Stimulated activated CD8-positive, alpha-beta memory T cell treated with anti-CD3 and anti-CD28 coated beads, Interleukin-4, amount 100 ng/mL, for 24 hours (primary cell): ENCODE results near the gene TUFM.
"Not testable (repeated sequence)": the region's sequence is repeated elsewhere in the genome, so short reads cannot be mapped to it uniquely, and the experiment has no call there.

Experiments used
- DNase-seq: peaks from one replicate; pipeline ENCODE4 v3.0.0-alpha.2; 2020; ENCODE audit warnings: low read depth

Gene TUFM

GRCh38 chr16:28875134-28876018 lies 29.2 kb upstream of the TUFM start:
- no peak for DNase-seq

- no peak for DNase-seq
Measured at GRCh38 chr16:28874406-28874805, 28.3 kb upstream of the TUFM start.

GRCh38 chr16:28873543-28874201 lies 27.5 kb upstream of the TUFM start:
- DNase-seq, result peak; percentile 33

GRCh38 chr16:28872952-28873351 lies 26.8 kb upstream of the TUFM start:
- no peak for DNase-seq

- no peak for DNase-seq
Measured at GRCh38 chr16:28869201-28869600, 23.1 kb upstream of the TUFM start.

- DNase-seq, result not testable (repeated sequence)
Measured at GRCh38 chr16:28867646-28868045, 21.5 kb upstream of the TUFM start.

GRCh38 chr16:28867241-28867640 lies 21.1 kb upstream of the TUFM start:
- no peak for DNase-seq

GRCh38 chr16:28866454-28866804 lies 20.3 kb upstream of the TUFM start:
- DNase-seq, result no peak

GRCh38 chr16:28865722-28866453 lies 19.7 kb upstream of the TUFM start:
- DNase-seq, result no peak

GRCh38 chr16:28865001-28865688 lies 19.0 kb upstream of the TUFM start:
- no peak for DNase-seq

- no peak for DNase-seq
Measured at GRCh38 chr16:28863929-28864793, 18.0 kb upstream of the TUFM start.

GRCh38 chr16:28859326-28859725 lies 13.2 kb upstream of the TUFM start:
- DNase-seq, result no peak

- no peak for DNase-seq
Measured at GRCh38 chr16:28858421-28858820, 12.3 kb upstream of the TUFM start.

GRCh38 chr16:28846933-28847273 lies 755 bp upstream of the TUFM start:
- DNase-seq, result no peak

GRCh38 chr16:28845761-28846079 lies 428 bp downstream of the TUFM start:
- no peak for DNase-seq

GRCh38 chr16:28845293-28845692 lies 855 bp downstream of the TUFM start:
- DNase-seq, result peak; percentile 24

- no peak for DNase-seq
Measured at GRCh38 chr16:28844226-28844885, 1.8 kb downstream of the TUFM start.

- no peak for DNase-seq
Measured at GRCh38 chr16:28843766-28844165, 2.4 kb downstream of the TUFM start.

- DNase-seq, result no peak
Measured at GRCh38 chr16:28842696-28843095, 3.5 kb downstream of the TUFM start.

GRCh38 chr16:28839899-28840298 lies 6.2 kb downstream of the TUFM start:
- no peak for DNase-seq

GRCh38 chr16:28839004-28839639 lies 7.0 kb downstream of the TUFM start:
- DNase-seq, result no peak
